Stimulated activated naive CD8-positive, alpha-beta T cell treated with anti-CD3 and anti-CD28 coated beads, Interleukin-15, Interleukin-2, amounts not matched to agents 100 U/mL and 50 U/mL, for 24 hours (primary cell): ENCODE results near the gene ARHGAP22.

Experiments
- ATAC-seq: fragments of 150-1000 bp; cut with Tn5 transposase; one replicate; pipeline ENCODE4 v1.10.0; 2021
- DNase-seq: peaks from one replicate; pipeline ENCODE4 v3.0.0; 2021

Gene ARHGAP22

DNA sequence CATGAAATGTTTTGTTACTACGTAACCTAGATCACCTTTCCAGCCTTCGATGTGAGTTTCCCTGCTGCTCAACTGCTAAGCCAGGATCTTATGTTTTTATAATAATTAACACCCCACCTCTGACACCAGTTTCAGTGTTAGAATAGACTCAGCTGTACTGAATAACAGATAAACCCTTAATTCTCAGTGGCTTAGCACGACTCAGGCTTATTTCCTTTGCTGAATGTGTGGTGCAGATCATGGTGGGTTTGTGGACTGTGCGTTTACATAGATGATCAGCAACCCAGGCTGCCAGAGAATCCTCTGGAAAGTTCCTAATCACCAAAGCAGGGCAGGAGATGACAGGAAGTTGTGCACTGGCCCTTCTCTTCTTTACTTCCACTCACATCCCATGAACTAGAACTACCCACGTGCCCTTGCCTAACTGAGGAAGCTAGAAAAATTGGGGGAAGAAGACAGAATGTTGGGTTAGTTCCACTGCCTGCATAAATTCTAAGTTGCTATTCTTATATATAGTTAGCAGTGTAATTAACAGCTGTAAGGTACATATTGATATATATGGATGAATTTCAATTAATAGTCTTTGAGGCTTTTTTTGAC is 186.6 kb downstream of the ARHGAP22 start:
- no peak for DNase-seq
- ATAC-seq = no peak

DNA sequence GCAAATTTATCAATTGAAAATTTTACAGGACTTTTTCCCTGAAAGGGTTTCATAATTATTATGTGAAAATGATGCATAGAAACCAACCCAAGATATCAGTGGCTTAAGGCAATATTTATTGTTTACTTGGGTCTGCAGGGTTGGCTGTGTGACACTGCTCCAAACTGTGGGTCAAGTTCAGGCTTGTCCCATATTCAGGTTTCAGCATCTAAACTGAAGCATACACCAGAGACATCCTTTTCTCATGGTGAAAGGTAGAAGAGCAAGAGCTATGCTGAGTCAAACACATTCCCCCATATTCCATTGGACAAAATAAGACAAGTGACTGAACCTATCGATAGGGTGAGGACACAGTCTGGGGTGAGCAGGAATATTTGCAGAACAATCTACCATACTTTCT is 187.5 kb downstream of the ARHGAP22 start:
- DNase-seq (no peak), ATAC-seq (no peak)

DNA sequence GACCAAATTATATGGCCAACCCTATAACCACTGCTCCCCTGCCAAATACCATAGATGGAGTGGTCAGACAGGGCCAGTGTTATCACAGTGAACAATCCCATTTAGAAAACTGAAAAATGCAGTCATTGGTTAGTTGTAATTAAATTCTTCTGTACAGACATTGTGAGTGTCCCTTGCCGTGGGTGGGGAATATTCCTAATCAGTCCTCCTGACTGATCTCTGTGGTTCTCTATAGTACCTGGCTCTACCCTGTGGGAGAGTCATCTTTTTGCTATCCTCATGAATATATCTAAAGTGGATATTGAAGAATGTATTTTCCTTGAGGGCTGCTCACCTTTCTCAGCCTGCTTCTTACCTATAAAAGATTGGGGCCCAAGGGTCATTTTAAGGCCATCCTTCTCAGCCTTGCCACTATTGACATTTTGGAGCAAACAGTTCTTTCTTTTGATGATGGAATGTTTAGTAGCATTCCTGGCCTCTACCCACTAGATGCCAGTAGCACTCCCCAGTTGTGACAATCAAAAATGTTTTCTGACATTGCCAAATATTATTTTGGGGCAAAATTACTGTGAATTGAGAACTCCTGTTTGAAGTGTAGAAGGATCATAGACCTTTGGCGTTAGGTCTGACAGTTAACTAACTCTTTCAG is 188.2 kb downstream of the ARHGAP22 start:
- no peak for DNase-seq
- ATAC-seq = no peak

DNA sequence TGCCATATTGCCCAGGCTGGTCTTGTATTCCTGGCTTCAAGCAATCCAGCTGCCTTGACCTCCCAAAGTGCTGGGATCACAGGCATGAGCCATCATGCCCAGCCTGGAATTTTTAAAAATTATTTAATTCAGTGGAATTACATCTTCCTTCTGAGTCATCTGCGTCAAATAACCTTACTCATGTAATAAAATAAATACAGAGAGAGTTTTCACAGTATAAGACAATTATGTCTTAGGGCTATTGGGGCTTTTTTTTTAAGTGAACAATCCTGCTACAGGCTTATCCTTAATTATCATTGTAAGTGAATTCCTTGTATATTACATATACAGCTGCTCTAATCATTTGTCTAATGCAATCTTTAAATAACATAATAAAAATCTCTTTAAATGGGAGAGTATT is 190.1 kb downstream of the ARHGAP22 start:
- no peak for DNase-seq
- ATAC-seq = no peak

DNA sequence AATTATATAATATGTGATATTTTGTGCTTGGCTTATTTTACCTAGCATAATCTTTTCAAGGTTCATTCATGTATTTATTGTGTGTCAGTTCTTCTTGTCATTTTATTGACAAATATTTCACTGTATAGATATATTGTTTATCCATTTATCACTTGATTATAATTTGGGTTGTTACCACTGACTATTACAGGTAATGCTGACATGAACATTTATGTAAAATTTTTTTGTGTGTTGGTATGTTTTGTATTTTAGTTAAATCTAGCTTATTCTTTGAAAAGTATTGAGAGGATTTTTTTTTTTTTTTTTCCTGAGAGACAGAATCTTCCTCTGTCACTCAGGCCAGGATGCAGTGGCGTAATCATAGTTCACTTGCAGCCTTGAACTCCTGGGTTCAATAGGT is 190.7 kb downstream of the ARHGAP22 start:
- ATAC-seq (no peak), DNase-seq (no peak)

DNA sequence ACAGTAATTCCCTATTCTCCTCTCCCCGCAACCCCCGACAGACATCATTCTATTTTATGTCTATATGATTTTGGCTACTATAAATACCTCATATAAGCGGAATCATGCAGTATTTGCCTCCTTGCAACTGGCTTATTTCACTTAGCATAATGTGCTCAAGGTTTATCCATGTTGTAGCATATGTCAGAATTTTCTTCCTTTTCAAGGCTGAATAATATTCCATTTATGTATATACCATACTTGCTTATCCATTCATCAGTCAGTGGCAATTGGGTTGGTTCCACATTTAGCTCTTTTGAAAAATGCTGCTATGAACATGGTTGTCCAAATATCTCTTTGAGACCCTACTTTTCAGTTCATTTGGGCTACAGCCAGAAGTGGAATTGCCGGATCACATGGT is 191.9 kb downstream of the ARHGAP22 start:
- DNase-seq (no peak), ATAC-seq (no peak)

DNA sequence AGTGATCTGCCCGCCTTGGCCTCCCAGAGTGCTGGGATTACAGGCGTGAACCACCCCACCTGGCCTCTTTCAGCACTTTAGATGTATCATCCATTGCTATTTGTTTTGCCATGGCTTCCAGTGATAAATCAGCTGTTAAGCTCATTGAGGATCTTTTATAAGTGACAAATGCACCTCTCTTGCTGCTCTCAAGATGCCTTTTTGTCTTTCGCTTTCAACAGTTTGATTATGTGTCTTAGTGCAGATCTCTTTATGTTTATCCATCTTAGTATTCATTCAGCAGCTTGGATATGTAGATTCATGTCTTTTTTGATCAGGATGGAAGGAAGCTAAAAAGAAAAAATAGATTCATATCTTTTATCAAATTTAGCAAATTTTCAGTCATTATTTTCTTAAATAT is 192.8 kb downstream of the ARHGAP22 start:
- ATAC-seq = no peak
- no peak for DNase-seq

DNA sequence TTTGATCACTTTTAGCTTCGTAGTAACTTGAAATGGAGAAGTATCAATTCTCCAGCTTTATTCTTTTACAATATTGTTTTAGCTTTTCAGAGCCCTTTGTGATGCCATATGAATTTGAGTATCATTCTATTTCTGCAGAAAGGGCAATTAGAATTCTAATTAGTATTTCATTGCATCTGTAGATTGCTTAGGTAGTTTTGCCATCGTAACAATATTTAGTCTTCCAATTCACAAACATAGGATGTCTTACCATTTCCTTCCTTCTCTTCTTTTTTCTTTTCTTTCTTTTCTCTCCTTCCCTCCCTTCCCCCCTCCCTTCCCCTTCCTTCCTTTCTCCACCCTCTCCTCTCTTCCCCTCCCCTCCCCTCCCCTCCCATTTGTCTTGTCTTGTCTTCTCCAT is 193.4 kb downstream of the ARHGAP22 start:
- ATAC-seq (no peak), DNase-seq (no peak)

DNA sequence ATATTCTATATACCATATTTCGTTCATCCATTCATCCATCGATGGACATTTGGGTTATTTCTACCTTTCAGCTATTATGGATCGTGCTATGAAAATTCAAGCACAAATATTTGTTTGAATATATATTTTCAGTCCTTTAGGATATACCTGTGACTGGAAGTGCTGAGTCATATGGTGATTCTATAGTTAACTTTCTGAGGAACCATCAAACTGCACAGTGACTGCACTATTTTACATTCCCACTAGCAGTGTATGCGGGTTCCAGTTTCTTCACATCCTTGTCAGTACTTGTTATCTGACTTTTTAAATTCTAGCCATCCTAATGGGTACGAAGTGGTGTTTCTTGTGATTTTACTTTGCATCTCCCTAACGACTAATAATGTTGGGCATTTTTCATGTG is 194.4 kb downstream of the ARHGAP22 start:
- no peak for ATAC-seq
- no peak for DNase-seq

DNA sequence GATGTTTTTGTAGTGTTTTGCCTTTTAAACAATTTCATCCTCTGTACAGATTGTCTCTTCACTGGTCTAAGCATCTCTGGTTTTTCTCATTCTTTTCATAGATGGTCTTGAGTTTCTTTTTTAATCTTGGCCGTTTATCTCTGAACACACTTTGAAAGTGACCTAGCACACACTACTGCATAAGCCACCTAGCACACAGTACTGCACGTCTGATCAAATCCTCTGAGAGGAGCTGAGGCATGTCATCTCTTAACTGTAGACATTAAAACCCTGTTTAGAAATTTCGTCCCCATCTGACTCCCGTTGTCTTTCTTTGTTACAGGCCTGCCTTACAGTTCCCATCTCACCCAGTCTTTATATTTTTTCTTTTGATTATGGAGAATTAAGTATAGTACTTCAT is 198.2 kb downstream of the ARHGAP22 start:
- ATAC-seq (no peak), DNase-seq (no peak)

DNA sequence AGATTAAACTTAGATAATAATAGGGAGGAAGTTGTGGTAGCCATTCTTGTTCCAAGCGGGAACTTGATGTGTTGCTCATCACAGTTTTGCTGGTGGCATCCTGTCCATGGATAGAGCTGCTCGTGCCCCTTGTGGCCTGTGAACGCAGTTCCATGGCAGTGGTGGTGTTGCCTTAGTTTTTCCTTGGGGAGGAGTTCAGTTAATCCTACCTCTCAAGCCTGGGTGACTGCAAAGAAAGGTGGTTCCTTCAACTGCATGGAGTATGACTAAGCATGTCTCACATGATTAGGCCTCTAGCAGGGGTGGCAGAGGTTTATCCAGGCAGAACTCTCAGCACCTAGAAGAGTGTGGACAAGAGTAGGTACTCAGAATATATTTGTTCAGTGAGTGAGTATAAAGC is 198.7 kb downstream of the ARHGAP22 start:
- DNase-seq (no peak), ATAC-seq (no peak)

DNA sequence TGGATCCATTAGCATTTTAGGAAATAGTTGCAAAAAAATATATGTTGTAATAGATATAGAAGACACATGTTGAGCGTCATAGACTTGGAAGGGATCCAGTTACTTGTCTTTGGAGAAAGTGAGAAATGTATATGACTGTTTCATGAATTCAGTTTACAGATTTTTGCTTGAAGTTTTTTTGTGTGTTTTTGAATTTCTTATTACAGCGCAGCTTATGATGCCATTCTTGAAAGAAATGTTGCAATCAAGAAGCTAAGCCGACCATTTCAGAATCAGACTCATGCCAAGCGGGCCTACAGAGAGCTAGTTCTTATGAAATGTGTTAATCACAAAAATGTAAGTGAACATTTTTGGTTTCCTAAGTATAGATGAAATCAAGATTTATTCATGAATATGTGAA is 200.2 kb downstream of the ARHGAP22 start:
- DNase-seq (no peak), ATAC-seq (no peak)

DNA sequence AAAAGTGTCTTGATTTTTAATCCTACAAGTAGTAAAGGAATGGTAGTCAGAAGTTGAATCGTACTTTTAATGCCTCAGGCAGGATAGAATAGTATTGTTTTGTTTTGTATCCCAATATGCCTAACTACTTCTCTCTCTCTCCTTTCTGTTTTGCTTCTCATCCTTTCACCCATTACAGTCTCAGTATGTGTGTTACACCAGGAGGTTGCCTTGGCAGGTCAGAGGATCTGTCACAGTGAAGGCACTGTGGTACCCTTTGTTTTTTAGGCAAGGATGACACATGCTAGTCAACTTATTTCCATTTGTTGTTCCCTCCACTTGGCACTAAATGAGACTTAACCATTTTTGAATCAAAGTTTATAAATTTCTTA is 204.0 kb downstream of the ARHGAP22 start:
- no peak for DNase-seq
- ATAC-seq = no peak

DNA sequence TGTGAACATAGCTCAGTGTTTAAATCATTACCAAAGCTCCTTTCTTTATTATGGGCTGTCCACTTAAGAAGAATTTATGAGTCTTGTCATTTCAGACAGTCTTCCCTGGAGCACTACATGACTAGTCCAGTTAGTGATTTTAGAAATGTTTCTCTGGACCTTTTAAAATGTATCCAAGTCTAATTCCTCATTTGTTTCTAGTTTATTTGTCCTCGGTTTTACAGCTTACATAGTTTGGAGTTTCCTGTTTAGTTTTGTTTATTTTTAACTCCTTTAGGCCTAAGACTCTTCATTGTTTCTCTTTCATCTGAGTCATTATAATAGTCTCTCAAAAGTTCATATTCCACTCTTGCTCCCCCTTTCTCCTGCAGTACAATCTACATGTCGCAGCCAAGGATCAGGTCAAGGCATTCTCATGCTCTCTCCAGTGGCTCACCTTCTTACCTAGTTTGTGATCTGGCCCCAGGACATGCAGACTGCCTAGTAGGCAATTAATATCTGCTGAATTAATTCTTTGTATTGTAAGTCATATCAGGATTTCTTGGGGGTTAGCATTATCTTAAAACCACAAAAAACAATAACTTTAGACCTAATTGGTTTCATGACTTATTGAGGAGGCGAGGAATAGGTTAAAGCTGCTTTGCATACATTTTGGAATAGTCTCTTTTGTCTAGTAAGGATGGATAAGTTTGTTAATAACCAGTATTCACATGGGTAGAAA is 204.6 kb downstream of the ARHGAP22 start:
- ATAC-seq (no peak), DNase-seq (no peak)

DNA sequence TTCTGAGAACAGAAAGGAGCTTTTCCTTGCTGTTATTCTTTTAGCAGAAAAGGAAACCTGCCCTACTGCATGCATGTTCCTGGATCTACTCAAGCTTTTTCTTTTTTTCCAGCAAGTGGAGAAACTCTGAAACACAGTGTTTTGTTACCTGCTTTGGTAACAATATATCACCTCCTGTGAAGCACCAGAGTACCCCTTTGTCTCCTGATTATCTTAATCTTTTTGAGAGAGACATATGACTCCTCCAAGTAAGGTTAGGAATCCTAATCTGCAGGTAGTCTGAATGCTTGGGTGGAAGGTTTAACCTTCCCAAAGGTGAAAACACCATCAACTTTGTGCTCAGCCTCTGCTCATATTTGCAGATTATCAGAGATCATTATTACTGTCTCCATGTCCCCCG is 205.3 kb downstream of the ARHGAP22 start:
- DNase-seq (no peak), ATAC-seq (no peak)

DNA sequence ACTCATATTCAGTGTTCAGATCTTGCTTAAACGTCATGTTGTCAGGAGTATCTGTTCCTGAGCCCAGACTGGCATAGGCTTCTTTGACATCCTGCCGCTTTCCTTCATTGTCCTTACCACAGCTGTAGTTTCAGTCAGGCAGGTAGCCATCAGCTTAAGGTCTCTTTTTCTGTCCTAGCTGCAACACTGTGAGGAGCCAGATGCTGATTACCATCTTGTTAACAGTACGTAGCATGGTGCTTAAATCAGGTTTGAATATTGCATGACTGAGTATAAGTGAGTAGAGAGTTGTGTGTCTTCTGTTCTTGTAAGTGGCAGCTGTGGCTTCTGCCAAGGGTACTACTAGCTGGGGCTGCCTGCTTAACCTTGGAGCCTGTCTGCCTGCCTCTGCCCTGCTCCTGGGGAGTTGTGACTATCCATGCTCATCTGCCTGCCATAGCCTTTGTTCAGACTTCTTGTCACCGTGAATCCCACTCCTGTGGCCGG is 205.8 kb downstream of the ARHGAP22 start:
- DNase-seq = no peak
- ATAC-seq = no peak

DNA sequence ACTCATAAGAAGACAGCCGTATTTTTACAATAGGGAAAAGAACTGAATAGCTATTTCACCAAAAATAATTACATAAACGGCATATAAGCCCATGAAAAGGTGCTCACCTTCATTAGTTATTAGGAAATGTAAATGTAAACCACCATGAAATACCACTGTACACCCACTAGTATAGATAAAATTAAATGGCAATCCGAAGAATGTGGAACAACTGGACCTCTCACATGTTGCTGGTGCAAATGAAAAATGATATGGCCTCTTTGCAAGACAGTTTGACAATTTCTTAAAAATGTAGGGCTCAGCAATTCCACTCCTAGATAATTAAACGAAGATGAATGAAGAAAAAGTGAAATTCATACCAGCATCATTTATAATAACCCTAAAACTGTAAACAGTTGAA is 206.6 kb downstream of the ARHGAP22 start:
- DNase-seq = no peak
- ATAC-seq = no peak
